GM19043 (cell line): ENCODE data around the gene WDR64.

Source experiments
- ATAC-seq: cut with Tn5 transposase; IDR thresholded peaks from one replicate; pipeline ENCODE4 v1.9.1; 2021; ENCODE audit warnings: low read depth; ENCODE audit not compliant: unreplicated experiment

Gene WDR64

DNA sequence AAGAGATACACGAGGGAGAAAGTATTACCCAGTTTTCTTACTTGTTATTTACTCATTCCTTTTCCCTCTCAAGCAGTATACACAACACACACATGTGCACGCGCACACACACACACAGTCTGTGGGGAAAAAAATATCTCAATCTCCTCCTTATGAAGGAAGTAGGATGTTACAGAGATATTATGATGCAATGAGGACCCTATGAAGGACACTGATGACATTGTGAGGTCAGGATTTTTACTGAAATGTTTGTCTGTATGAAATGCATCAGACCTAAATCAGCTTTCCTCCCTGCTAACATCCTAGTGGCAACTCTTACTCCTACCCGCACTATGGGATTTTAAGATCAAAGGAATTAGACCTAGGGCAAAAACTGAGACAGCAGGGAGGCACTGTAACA is at the start of gene WDR64:
Gene WDR64, plus strand, starts transcription at position 270 of the 400 bp plus-strand sequence. CDS start 204 bp downstream, outside the sequence.
- no peak for ATAC-seq

DNA sequence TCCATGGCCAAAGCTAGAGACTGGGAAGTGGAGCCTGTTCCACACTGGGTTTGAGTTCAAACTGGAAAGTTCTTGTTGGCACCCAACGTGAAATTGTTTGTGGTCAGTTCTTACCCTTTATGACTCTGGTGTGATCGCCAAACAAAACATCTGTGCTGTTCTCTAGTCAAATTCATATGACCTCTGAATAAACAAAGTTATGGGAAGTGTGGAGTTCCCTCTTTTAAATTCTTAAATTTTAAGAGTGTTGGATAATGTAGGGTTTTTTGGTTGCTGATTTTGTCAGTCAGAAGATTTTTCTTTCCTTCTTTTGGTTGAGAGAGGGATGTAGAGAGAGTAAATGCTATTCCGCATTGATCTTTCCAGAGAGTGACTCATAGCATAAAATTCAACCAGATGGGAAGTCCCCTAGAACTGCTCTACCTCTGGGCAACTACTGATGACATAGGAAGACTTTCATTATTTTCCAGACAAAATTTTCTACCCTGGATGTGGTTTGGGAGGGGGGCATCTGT is 48.3 kb upstream of the WDR64 start:
- ATAC-seq = no peak

DNA sequence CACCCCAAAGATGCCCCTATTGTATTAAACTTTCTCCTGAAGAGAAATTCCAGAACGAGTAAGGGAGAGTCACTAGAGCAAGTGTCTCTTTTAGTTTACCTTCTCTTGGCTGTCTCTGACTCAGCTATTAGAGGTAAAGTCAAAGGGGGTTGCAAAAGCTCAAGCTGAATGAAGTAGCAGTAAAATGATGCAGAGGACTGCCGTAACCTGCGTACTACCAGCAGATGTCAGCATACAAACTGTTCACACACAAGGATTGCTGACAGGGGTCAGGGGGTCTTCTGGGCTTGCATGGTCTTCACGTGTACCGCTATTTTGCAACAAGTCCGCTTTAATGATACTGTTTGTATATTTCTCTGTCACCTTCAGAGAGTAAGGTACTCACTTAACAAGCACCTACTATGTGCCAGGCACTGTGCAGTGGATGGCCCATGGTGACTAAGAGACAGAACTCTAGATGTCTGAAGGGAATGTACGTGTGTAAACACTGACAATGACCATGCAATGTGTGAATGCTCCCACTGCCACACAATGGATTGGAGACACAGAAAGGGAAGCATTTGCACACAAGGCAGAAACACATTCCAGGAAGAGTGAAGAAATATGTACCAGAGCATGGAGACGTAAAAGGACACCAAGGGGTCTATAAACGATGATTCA is 46.8 kb upstream of the WDR64 start:
- ATAC-seq = no peak

DNA sequence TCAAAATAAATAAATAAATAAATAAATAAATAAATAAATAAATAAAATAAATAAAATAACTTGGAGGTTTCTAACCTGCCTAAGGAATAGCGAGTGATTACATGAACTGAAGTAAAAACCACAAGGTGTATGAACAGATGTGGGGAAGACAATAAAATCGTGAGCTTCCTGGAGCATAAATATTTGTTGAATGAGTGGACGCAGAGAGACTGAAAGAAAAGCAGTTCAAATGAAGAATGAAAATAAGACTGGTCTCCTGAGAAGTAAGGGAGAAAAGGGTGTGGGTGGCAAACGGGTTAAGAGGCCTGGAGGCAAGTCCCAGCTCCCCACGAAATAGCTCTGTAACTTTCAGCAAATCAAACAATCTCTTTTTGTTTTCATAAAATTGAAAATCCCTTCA is 45.5 kb upstream of the WDR64 start:
- ATAC-seq = no peak

DNA sequence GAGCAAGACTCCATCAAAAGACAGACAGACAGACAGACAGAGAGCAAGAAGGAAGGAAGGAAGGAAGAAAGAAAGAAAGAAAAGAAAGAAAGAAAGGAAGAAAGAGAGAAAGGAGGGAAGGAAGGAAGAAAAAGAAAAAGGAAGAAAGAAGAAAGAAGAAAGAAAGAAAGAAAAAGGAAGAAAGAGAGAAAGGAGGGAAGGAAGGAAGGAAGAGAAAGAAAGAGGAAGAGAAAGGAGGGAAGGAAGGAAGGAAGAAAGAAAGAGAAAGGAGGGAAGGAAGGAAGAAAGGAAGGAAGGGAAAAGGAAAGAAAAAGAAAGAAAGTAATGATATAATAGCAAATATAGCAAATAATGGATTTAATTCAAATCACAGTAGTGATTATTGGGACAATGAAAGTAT is 44.6 kb upstream of the WDR64 start:
- ATAC-seq = no peak

DNA sequence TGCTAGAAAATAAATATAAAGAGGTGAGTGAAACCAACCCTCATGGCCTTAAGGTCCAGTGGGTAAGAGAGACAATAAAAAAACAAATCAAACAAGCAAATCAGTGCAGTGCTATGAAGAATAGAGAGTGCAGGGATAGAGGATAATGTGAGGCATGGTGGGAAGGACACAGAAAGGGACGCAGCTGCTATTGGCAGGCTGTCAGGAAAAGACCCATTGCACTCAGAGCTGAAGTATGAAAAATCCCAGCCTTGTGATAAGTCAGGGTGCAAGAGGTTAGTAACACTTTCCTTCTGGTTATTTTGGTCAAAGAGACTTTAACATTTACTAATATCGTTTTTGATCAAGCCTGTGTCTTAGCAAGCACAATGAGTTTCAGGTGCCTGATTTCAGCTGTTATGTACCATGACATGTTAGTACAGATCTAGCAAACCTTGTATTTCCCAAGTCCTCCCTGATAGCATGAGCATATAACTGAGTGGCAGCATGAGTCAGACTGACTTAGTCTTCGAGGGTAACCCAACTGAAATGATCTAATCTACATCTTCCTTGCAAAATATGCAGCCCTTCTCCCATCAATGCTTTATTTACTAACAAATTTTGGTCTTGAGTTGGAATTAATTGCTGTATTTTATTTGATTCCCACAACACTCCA is 43.6 kb upstream of the WDR64 start:
- no peak for ATAC-seq

DNA sequence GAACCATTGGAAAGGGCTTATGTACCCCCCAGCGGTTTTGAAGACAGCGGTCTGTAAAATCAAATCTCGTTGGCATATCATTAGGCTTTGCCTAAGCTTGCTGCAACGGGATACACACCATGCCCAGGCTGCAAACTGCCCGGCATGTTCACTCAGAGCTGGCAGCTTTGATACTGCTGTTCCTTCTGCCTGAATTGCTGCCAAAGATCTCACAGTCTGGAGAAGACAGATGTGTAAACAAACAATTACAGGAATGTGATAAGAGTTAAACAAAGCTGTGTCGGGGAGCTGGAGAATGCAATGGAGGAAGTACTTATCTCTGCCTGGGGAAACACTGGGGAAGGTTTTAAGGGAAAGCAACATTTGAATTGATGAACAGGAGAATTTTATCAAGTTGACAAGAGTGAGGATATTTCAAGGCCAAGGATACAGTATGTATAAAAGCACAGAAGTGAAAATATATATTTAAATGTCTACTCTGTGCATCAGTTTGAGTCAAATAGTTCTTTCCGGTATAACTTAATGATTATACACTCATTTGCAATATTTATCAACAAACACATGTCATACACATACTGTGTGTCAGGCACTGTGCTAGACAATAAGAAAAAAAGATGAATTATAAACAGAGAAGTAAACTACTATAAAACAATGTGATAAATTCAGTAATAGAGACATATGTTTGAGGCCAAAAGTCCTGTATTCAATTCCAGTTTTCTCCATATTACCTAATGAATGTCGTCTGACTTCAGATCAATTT is 41.8 kb upstream of the WDR64 start:
- ATAC-seq = no peak

DNA sequence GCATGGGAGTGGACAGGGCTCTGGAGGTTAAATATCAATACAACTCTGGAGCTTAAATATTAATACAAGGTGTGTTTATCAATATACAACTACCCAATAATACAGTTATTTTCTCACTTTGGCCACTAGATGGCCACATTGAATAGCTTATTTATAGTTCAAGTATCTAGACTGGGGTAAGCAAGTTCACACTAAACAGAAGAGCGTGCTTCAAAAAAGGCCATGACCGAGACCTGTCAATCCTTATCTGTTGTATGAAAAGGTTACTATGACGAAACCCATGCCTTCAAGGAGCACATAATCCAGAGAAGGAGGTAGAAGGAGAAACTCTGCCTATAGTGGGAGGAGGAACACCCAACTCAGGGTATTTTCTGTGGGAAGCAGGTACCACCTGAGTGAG is 41.0 kb upstream of the WDR64 start:
- ATAC-seq = peak; percentile 86

DNA sequence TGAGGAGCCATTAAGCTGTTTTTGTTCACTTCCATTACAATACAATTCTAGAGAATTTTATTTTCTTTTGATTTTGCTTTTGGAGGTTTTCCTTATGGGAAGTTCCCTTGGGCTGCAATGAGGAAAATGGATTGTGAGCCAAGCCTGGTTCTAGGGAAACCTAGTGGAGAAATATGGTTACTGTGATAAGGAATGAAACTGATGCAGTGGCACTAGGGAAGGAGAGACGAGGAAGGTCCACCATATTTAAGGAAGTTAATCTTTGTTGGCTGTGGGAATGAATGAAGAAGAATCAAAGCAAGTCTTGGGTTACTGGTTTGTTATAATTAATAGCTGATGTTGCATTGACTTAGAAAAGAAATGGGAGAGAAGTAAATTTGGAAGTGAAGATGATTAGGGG is 40.3 kb upstream of the WDR64 start:
- no peak for ATAC-seq

DNA sequence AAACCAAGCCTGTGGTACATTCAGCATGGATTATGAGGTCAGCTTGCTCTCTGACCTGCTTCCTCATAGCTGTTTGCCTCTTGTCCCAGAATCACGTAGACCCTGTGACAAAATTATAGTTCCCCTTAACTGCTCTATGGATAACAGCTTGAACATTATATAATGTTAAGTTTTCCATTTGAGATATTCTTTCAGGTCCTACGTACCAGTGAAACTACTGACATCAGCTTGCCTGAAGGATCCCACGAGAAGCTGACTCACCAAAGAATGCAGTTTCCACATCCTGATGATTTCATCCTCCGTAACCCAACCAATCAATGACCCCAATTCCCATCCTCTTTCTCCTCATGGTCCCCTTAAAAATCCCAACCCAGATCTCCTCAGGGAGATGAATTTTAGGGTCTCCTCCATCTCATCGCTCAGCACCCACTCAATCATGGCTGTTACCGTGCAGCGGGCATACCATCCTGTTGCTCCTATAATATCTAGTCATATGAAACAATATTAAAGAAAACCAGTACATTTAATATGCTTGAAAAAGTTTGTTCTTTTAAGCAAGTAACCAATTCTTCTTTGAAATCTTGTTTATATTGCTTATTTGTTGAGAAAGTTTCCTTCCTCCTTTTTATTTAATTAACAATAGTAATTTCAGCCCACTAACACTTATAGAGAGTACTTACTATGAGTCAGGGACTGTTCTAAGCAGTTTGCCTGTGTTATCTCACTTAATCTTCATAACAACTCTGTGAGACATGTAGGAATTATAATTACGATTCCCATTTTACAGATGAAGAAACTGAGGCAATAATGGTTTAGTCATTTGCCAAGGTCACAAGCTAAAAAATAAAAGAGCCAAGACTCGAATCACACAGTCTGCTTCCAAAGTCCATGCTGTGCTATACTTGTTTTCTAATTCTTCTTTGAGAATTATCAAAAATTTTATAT is 39.3 kb upstream of the WDR64 start:
- no peak for ATAC-seq

DNA sequence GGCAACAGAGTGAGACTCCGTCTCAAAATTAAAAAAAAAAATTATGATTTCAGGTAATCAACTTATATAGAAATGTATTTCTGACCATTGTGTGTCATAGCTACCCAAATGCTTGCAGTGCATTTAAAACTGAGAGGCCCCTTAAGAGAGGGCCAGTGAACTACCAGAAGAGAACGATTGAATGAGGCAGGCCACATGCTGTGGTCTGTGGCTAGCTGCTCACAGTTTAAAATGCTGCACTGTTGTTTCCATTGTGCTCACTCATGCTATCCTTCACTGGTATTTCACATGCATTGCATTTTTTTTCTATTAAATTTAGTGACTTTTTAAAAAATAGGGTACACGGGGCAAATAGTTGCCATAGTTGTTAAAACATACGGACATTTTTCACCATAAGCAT is 37.9 kb upstream of the WDR64 start:
- no peak for ATAC-seq

DNA sequence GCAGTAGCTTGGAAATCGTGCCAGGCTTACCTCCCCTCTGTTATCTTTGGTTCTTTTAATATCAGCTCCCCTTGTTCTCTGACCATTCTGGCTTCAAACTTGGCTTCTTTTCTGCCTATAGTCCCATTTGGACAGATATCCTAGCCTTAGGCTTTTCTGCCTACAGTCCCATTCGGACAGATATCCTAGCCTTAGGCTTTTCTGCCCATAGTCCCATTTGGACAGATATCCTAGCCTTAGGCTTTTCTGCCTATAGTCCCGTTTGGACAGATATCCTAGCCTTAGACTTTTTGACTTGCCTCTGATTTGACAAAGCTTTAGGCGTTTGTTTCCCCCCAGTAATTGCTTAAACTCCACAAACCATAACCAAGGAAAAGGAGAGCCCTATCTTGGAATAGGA is 37.5 kb upstream of the WDR64 start:
- ATAC-seq = no peak

DNA sequence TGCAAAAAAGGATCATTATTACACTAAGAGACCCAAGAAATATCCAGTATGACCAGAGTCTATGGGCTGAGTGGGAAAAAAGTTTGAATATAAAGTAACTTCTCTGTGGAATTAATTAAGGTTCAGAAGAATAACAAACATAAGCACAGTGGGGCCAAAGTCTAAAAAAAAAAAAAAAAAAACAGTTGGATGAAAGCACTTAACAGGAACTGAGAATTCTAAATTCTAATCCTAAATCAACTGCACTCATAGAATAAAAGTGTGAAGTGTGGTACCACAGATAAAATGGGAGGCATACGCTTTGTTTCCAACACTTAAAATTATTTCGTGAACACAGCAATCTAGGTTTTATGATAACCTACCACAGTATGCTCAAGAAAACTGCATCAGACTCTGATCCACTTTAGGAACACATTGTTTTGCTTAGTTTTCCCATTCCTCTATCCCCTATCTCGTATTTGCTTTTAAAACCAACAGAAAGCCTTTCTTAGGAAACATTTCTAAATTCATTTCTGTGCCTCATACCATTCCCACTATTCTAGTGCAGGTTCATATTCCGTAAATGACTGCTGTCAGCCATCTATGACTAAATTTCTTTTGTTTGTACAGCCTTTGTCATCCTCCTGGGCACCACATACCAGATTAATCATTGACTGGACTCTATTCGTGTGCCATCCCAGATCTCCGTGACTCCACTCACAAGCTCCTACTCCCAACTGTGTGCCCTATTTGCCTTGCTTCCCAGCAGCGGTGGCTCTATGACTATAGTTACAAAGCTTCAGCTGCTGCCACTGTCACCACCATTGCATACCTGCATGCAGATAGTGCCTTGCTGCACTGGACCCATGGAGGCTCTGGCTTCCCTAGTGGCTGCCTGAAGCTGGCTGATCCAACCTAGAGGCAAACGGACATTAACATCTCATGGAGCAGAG is 36.8 kb upstream of the WDR64 start:
- no peak for ATAC-seq

DNA sequence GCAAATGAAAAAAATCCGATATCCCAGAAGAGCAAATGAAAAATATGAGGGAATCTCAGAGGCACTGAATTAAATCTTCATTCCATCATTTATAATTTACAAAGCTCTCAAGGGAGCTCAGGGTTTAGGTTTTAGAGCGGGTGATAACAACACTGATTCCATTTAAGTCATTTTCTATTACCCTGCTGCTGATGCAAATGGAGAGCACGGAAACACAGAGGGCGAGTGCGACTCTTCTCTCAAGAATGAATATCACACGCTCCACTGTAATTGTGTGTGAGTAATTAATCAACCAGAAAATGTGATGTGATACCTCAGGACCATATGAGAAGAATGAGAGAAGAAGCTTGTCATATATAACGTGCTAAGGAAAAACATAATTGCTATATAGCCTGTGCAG is 34.7 kb upstream of the WDR64 start:
- no peak for ATAC-seq

DNA sequence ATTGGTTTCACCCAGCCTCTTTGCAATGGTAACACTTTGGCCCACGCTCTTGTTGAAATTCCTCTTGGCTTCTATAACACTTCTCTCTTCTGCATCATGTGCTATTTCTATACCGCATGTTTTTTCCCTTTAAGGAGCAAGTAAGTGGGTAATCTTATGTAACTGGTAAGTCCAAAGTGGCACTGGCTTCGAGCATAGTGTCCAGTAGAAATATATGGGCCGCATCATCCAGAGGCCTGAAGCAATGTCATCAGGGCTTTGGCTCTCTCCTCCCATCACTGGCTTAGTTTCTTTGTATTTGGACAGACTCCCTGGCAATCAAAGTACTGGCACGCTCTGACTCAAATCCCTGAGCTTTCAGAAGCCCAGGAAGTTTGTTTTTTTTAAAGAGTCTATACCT is 29.4 kb upstream of the WDR64 start:
- ATAC-seq = no peak

DNA sequence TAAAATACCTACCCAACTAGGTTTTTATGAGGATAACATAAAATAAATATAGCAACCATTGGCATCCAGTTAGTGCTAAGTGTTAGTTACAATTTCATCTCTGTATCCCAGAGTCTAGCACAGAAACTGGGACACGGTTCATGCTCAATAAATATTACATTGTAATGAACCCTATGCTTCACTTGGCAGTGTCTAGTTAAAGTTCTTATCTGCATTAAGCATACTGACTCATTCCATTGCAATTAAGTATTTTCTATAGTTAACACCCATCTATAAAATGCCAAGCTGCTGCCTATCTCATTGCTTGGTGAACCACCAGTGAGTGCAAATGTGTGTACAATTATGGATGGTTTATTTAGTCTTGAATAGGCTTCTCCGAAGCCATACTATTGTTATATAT is 27.1 kb upstream of the WDR64 start:
- ATAC-seq = no peak

DNA sequence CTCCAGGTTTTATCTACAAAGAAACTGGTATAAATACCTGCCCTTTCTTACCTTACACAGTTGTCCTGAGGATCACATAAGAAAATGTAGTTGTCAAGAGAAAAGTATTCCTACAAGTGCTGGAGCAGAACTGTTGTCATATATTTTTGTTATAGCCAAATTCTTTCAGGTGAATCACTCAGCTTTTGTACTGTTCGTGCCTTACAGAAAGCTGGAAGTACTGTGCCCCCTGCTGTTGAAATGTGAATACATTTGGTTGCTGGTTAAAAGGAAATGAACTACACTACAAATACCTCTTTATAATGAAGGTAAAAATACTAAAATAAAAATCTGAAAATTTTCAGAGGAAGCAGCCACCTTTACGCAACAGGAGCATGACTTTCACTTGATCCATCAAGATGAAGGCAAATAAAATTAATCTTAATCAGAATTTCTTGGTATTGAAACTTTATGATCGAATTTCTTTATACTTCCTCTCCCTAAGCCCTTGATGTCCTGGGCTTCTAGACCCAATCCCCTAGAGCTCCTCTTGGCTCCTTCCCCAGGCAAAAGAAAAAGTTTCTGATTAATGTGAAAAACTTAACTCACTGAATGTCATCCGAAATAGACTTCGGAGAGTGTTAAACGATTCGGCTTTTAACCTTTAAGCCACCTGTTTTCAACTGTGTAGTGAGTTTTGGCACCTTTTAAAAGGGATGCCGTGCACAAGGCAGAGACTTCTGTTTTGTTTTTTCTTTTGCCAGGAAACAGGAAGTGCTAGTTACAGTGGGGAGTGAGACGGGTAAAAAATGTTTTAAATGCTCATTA is 24.4 kb upstream of the WDR64 start:
- peak; percentile 79 for ATAC-seq

DNA sequence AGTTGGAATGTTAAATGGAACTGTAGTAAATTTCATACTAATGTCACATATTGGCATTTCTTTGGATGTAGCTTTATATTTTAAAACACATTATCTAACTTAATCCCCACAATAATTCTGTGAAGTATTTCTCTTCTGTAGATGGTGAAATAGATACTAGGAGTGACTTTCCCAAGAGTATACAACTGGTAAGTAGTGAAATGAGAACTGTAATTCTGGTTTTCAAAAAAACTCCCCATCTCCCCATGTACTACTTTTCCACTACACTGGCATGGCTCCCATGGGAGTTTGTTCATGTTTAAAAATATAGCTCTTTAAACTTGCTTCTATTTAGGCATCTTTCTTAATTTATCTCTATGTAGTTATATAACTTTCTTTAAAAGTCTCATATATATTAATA is 22.1 kb upstream of the WDR64 start:
- no peak for ATAC-seq

DNA sequence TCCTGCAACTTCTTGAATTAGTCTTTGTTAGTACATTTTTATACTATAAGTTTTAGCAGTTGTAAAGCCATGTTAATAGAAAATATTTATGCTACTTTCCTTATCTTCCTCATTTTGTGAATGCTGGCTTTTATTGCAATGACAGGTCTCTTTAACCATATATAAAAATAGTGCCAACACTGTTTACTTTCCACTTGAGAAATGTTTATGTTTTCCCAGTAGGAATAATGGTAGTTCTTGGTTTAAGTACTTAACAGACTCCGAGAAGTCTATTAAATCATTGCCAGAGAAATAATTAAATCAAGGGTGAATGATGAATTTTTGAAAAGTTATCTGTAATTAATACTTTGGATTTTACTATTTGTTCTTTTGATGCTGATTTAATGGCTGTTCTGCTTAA is 21.6 kb upstream of the WDR64 start:
- no peak for ATAC-seq
